Measurements from ENCODE around the gene P2RY12.

GRCh38 chr3:151347432-151347831 is 37.1 kb downstream of the P2RY12 start:
- no peak for TF ChIP-seq POLR2A (IDR thresholded peaks at IDR 0.05)
- TF ChIP-seq CTCF (IDR thresholded peaks at IDR 0.05), result no peak
